NCI-H524 (cell line): ENCODE results near the gene FAM227B.
"Not testable (repeated sequence)": the region's sequence is repeated elsewhere in the genome, so short reads cannot be mapped to it uniquely, and the experiment has no call there.

Source experiments
- DNase-seq, 2 experiments: peaks; one replicate each; lab custom pipeline; 2025; lab: John Stamatoyannopoulos, UW

FAM227B gene

GRCh38 chr15:49494842-49495241, 125.8 kb downstream of the FAM227B start:
- DNase-seq, result no peak

- DNase-seq, result no peak
Measured at GRCh38 chr15:49492830-49493229, 127.8 kb downstream of the FAM227B start.

GRCh38 chr15:49492151-49492550, 128.5 kb downstream of the FAM227B start:
- DNase-seq, result no peak

GRCh38 chr15:49490966-49491365, 129.7 kb downstream of the FAM227B start:
- no peak for DNase-seq

- not testable (repeated sequence) for DNase-seq
Measured at GRCh38 chr15:49485401-49485800, 135.2 kb downstream of the FAM227B start.

GRCh38 chr15:49478982-49479381, 141.6 kb downstream of the FAM227B start:
- DNase-seq, result not testable (repeated sequence)

GRCh38 chr15:49478021-49478420, 142.6 kb downstream of the FAM227B start:
- DNase-seq, result not testable (repeated sequence)

- no peak for DNase-seq
Measured at GRCh38 chr15:49473031-49473430, 147.6 kb downstream of the FAM227B start.

- no peak for DNase-seq
Measured at GRCh38 chr15:49472338-49472737, 148.3 kb downstream of the FAM227B start.

GRCh38 chr15:49471733-49472132, 148.9 kb downstream of the FAM227B start:
- no peak for DNase-seq

- peak in 1 of 2 experiments; percentile 2 for DNase-seq
Measured at GRCh38 chr15:49471248-49471647, 149.4 kb downstream of the FAM227B start.

- DNase-seq, result no peak
Measured at GRCh38 chr15:49468481-49468839, 152.2 kb downstream of the FAM227B start.

GRCh38 chr15:49467746-49468480, 152.7 kb downstream of the FAM227B start:
- no peak for DNase-seq

- no peak for DNase-seq
Measured at GRCh38 chr15:49466119-49466518, 154.5 kb downstream of the FAM227B start.

GRCh38 chr15:49464522-49464921, 156.1 kb downstream of the FAM227B start:
- no peak for DNase-seq

- no peak for DNase-seq
Measured at GRCh38 chr15:49462232-49462844, 158.3 kb downstream of the FAM227B start.

GRCh38 chr15:49460411-49460941, 160.1 kb downstream of the FAM227B start:
- DNase-seq, result no peak

- no peak for DNase-seq
Measured at GRCh38 chr15:49458145-49458544, 162.5 kb downstream of the FAM227B start.

GRCh38 chr15:49456166-49456565, 164.5 kb downstream of the FAM227B start:
- DNase-seq, result no peak

- DNase-seq, result no peak
Measured at GRCh38 chr15:49452595-49452994, 168.0 kb downstream of the FAM227B start.

GRCh38 chr15:49441816-49442215, 178.8 kb downstream of the FAM227B start:
- DNase-seq, result no peak

- DNase-seq, result no peak
Measured at GRCh38 chr15:49441356-49441755, 179.3 kb downstream of the FAM227B start.

- DNase-seq, result no peak
Measured at GRCh38 chr15:49439678-49440395, 180.8 kb downstream of the FAM227B start.
